CMK (cell line): Measurements from ENCODE around the gene FCAMR.

Experiments
- DNase-seq: peaks from one replicate; pipeline ENCODE4 v3.0.0-alpha.2; 2010; ENCODE audit warnings: low read depth

Gene FCAMR

DNA sequence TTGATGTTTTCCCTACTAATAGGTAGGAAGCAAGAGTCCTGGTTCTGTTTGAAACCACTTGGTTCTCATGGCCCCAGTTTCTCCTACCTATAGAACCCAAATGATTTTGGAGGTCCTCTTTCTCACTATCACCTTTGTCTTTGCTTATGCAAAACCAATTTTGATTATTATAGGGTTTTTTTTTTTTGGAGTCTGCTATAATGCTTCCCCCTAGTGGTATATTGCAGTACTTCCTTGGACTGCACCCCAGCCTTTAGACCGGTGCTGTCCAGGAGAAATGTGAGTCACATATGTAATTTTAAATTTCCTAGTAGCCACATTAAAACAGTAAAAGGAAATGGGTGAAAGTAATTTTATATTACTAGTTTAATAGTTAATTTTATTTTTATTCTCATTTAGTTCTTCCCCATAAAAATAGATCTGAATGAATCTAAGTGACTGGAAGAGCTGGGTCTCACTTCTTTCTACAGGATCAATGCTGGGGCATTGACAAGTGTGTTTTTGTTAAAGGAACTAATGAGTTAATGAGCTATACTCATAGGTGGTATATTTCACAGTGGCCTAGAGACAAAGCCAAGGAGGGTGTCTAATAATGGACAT, 59.1 kb downstream of the FCAMR start:
- DNase-seq = no peak

DNA sequence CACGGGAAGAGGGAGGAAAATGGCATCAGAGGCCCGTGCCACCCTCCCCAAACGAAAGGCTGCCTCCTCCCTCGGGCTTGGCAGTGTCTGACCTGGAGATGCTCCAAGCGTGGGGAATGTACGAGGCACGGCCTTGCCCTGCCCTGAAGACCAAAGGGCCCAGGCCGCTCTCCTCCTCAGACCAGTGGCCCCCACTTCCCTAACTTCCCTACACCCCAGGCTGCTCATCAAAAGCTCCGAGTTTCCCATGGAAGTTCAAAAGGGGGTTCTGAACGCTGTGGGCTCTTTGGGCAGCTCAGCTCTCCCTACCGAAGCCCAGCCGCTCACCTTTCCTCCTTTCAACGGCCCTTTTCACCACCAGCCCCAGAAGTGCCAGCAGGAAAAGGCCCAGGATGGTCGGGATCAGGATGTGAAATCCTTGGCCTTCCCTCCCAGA, 60.4 kb downstream of the FCAMR start:
- DNase-seq = no peak

DNA sequence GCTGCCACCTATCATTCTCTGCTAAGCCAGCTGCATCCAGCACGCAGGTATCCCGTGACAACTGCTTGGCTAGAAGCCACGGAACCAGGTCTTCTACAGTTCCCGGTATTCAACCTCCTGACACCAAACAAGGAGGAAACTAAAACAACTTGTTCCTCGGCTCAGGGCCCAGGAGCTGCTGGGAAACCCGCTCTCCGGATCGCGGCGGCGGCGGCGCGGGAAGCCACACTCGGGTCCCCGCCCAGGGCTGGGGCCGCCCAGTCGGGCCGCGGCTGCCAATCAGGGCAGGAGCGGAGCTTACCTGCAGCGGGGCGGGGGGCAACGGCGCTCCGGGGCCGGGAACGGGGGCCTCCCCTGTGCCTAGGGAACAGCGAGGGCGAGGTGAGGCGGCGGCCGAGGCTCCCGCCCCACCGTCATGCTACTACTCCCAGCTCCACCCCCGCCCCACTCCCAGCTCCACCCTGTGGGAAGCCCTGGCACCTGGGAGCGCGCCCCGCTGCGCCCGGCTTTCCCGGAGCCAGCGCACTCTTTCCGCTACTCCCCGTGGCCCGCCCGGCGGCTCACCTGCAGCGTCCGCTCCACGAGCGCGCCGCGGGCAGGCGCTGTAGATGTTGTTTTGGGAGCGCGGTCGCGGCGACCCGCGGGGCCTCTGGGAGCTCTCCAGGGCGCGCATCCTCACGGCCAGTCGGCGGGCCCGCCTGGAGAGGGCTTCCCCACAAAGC, 60.9 kb downstream of the FCAMR start:
- DNase-seq = no peak

DNA sequence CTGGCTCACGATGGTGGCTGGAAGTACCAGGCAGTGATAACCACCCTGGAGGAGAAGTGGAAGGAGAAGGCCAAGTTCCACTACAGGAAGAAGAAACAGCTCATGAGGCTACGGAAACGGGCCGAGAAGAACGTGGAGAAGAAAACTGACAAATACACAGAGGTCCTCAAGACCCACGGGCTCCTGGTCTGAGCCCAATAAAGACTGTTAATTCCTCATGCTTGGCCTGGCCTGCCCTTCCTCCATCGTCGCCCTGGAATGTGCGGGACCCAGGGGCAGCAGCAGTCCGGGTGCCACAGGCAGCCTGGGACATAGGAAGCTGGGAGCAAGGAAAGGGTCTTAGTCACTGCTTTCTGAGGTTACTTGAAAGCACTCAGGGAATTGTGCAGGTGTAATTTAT, 62.2 kb downstream of the FCAMR start:
- DNase-seq = no peak
